Measurements from ENCODE around the gene C22orf23. TPM values are rescaled to one million over a fixed set of nuclear protein-coding genes. Genes with fewer than 3 reads are reported as not detected.

Gene C22orf23
- polyA plus RNA-seq, 1 donor (not counting 4 experiments of a cell fraction or from before 2014, with no cell fraction given), result not detected

GRCh38 chr22:37942133-37942532, 11.3 kb downstream of the C22orf23 start:
- no peaks in the 10 kb centered on the region for H3K27me3 ChIP-seq (ENCODE audit: control insufficient read depth, extremely low read depth, insufficient read depth, low read length)
- H3K79me2 ChIP-seq (ENCODE audit: control insufficient read depth, insufficient read depth, low read length), result peaks cover 5% of the 10 kb centered on the region
- no peak overlapping the region for H2AFZ ChIP-seq (ENCODE audit: control insufficient read depth, low read length)
- no peak overlapping the region for H3K27ac ChIP-seq (ENCODE audit: control insufficient read depth, insufficient read depth, low read length)
- dilution Hi-C loops (cut with MboI; ENCODE audit: extremely low pct_ligation_motif_present, low sequenced_read_pairs), result no loop called here
- no peaks in the 10 kb centered on the region for H3K9me1 ChIP-seq (ENCODE audit: control insufficient read depth, extremely low read depth, insufficient read depth, low read length)
- FAIRE-seq (no peak), DNase-seq (ENCODE audit: low read depth, low spot score) (no peak)
- H3K4me1 ChIP-seq (ENCODE audit: control insufficient read depth, extremely low read depth, insufficient read depth, low read length), result no peaks in the 10 kb centered on the region
- TF ChIP-seq EZH2 (IDR thresholded peaks at IDR 0.05; ENCODE audit: low read length), result no peak
- H4K20me1 ChIP-seq (ENCODE audit: control insufficient read depth, extremely low read depth, insufficient read depth, low read length), result peaks cover 14% of the 10 kb centered on the region
- no peak overlapping the region for H3K9ac ChIP-seq (ENCODE audit: control insufficient read depth, extremely low read depth, insufficient read depth, low read length)
- H3K9me3 ChIP-seq (ENCODE audit: control insufficient read depth, low read depth, low read length), result no peaks in the 10 kb centered on the region
- peaks cover 39 to 45% of the 10 kb centered on the region in 2 experiments for H3K36me3 ChIP-seq (ENCODE audit: control insufficient read depth in 2 of 2, extremely low read depth in 1 of 2, insufficient read depth in 2 of 2, low read length in 2 of 2)
- no peak overlapping the region for H3K4me3 ChIP-seq (ENCODE audit: control insufficient read depth in 2 of 3, extremely low read depth in 1 of 3, insufficient read depth in 2 of 3, low read depth in 1 of 3, low read length in 3 of 3)
- H3K4me2 ChIP-seq (ENCODE audit: control insufficient read depth, extremely low read depth, insufficient read depth, low read depth, low read length), result no peak overlapping the region

- Histone ChIP-seq H3K9me3 (ENCODE audit: control insufficient read depth, low read depth, low read length) (no peaks in the 10 kb centered on the region), H3K27me3 (ENCODE audit: control insufficient read depth, extremely low read depth, insufficient read depth, low read length) (no peaks in the 10 kb centered on the region), H4K20me1 (ENCODE audit: control insufficient read depth, extremely low read depth, insufficient read depth, low read length) (peaks cover 14% of the 10 kb centered on the region), H3K4me1 (ENCODE audit: control insufficient read depth, extremely low read depth, insufficient read depth, low read length) (no peaks in the 10 kb centered on the region), H3K9ac (ENCODE audit: control insufficient read depth, extremely low read depth, insufficient read depth, low read length) (no peak overlapping the region), H3K27ac (ENCODE audit: control insufficient read depth, insufficient read depth, low read length) (no peak overlapping the region), H3K9me1 (ENCODE audit: control insufficient read depth, extremely low read depth, insufficient read depth, low read length) (no peaks in the 10 kb centered on the region), H3K4me3 (ENCODE audit: control insufficient read depth in 2 of 3, extremely low read depth in 1 of 3, insufficient read depth in 2 of 3, low read depth in 1 of 3, low read length in 3 of 3) (no peak overlapping the region), H3K79me2 (ENCODE audit: control insufficient read depth, insufficient read depth, low read length) (peaks cover 5% of the 10 kb centered on the region), H3K36me3 (ENCODE audit: control insufficient read depth in 2 of 2, extremely low read depth in 1 of 2, insufficient read depth in 2 of 2, low read length in 2 of 2) (peaks cover 45 to 47% of the 10 kb centered on the region in 2 experiments), H3K4me2 (ENCODE audit: control insufficient read depth, extremely low read depth, insufficient read depth, low read depth, low read length) (no peak overlapping the region), H2AFZ (ENCODE audit: control insufficient read depth, low read length) (no peak overlapping the region)
- dilution Hi-C loops (cut with MboI; ENCODE audit: extremely low pct_ligation_motif_present, low sequenced_read_pairs), result no loop called here
- TF ChIP-seq EZH2 (IDR thresholded peaks at IDR 0.05; ENCODE audit: low read length) (no peak), CTCF (optimal IDR thresholded peaks at IDR 0.05 in 1 of 3, IDR thresholded peaks at IDR 0.05 in 1 of 3, conservative IDR thresholded peaks at IDR 0.05 in 1 of 3; ENCODE audit: extremely low read depth in 1 of 3, insufficient read depth in 2 of 3, low read length in 3 of 3) (no peak)
- no peak for FAIRE-seq
- DNase-seq (ENCODE audit: low read depth, low spot score), result no peak
Measured at GRCh38 chr22:37940698-37941376, 12.6 kb downstream of the C22orf23 start.
